ENCODE measurements around the gene SERPINB7.

Gene SERPINB7

DNA sequence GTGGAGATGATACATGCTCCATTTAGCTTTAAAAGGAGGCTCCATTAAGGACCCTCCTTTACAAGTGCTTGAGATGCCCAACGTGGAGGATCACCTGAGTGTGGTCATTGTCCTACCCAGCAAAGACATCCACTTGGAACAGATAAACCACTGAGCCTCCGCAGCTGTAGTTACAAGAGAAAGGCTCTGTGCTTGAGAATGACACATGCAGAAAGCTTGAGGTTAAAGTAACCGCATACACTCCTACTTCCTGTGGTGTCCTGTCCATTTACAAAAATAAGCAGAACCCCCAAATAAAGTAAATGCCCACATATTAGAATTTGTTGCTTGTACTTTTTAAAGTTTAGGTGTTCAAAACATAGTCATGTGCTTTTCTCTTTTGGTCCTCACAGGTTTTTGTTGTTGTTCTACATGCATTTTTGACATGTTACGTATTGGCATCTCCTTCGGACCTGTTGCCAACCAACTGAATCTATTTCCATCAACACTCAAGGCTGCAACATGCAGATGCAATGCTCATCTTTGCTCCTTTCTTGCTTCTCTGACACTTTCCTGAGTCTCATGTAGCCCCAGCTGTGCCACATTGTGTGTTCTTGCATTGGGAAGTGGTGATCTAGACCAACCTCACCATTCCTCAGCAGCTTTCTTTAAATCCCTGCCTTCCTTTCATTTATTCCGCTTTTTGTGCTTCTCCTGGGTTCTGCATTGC lies 56.0 kb downstream of the SERPINB7 start:
- no peak overlapping the region for H3K9ac ChIP-seq (ENCODE audit: low read length)
- no peak overlapping the region for H4K12ac ChIP-seq (ENCODE audit: low read depth, low read length)
- no peak overlapping the region for H2AK5ac ChIP-seq (ENCODE audit: low read length)
- no peaks in the 10 kb centered on the region for H3K4me1 ChIP-seq (ENCODE audit: control insufficient read depth in 1 of 2, insufficient read depth in 2 of 2, low read length in 2 of 2)
- no peaks in the 10 kb centered on the region for H3K27me3 ChIP-seq (ENCODE audit: insufficient read depth, low read length)
- H3K18ac ChIP-seq (ENCODE audit: low read length), result no peak overlapping the region
- H4K8ac ChIP-seq (ENCODE audit: low read depth, low read length), result no peak overlapping the region
- no peak overlapping the region for H3K4ac ChIP-seq (ENCODE audit: low read depth, low read length)
- H3K9me3 ChIP-seq (ENCODE audit: insufficient read depth, low read depth, low read length), result no peaks in the 10 kb centered on the region
- no peak overlapping the region for H2BK12ac ChIP-seq (ENCODE audit: low read length)
- H2BK5ac ChIP-seq (ENCODE audit: low read depth, low read length, poor library complexity), result no peak overlapping the region
- H3K14ac ChIP-seq (ENCODE audit: low read length), result no peak overlapping the region
- no peak overlapping the region for H3K4me3 ChIP-seq (ENCODE audit: low read depth, low read length)
- H2AFZ ChIP-seq (ENCODE audit: insufficient read depth, low read length, poor library complexity), result no peak overlapping the region
- WGBS (ENCODE audit: extremely low coverage, insufficient coverage, insufficient read length), result no CpG with 5 or more reads among the region's 6 CpGs
- no peak overlapping the region for H3K27ac ChIP-seq (ENCODE audit: low read depth, low read length)
- no peak overlapping the region for H2BK120ac ChIP-seq (ENCODE audit: insufficient read depth, low read length, poor library complexity)
- H3K23ac ChIP-seq (ENCODE audit: low read length), result no peak overlapping the region
- H3K79me1 ChIP-seq (ENCODE audit: low read length), result no peaks in the 10 kb centered on the region
- no peak overlapping the region for H3K4me2 ChIP-seq (ENCODE audit: low read length)
- no peaks in the 10 kb centered on the region for H3K79me2 ChIP-seq (ENCODE audit: control insufficient read depth, insufficient read depth, low read length, poor library complexity)
- H3K36me3 ChIP-seq (ENCODE audit: control insufficient read depth in 1 of 2, insufficient read depth in 2 of 2, low read length in 2 of 2), result no peaks in the 10 kb centered on the region
- DNase-seq, result peak in 1 of 2 donors; percentile 21
- no peak overlapping the region for H4K91ac ChIP-seq (ENCODE audit: low read depth, low read length)

DNA sequence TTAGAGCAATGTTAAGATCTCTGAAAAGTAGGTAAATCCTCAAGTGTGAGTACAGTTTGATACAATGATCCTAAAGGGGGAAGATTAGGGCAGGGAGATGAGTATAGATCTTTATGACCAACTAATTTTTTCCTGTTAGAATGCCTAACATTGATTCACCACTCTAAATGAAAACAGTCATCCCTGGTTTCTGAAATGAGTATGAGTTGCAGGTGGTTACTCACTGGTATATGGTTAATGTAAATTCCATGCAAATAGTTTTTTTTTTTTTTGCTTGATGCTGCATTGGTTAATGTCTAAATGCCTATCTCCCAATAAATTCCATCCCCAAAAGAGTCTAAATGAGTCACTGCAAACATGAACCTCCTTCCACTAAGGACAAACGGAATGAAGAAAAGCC lies 57.3 kb downstream of the SERPINB7 start:
- H3K4me3 ChIP-seq (ENCODE audit: low read depth, low read length), result no peak overlapping the region
- H3K27ac ChIP-seq (ENCODE audit: low read depth, low read length), result no peak overlapping the region
- no peak overlapping the region for H3K9ac ChIP-seq (ENCODE audit: low read length)
- no peak overlapping the region for H4K91ac ChIP-seq (ENCODE audit: low read depth, low read length)
- peak in 1 of 2 donors; percentile 13 for DNase-seq
- H2BK120ac ChIP-seq (ENCODE audit: insufficient read depth, low read length, poor library complexity), result no peak overlapping the region
- no peak overlapping the region for H3K14ac ChIP-seq (ENCODE audit: low read length)
- H2AK5ac ChIP-seq (ENCODE audit: low read length), result no peak overlapping the region
- no peak overlapping the region for H3K23ac ChIP-seq (ENCODE audit: low read length)
- no CpG with 5 or more reads among the region's 1 CpG for WGBS (ENCODE audit: extremely low coverage, insufficient coverage, insufficient read length)
- no peaks in the 10 kb centered on the region for H3K79me1 ChIP-seq (ENCODE audit: low read length)
- H3K18ac ChIP-seq (ENCODE audit: low read length), result no peak overlapping the region
- no peak overlapping the region for H3K4me2 ChIP-seq (ENCODE audit: low read length)
- H2BK12ac ChIP-seq (ENCODE audit: low read length), result no peak overlapping the region
- H3K4ac ChIP-seq (ENCODE audit: low read depth, low read length), result no peak overlapping the region
- H3K36me3 ChIP-seq (ENCODE audit: control insufficient read depth in 1 of 2, insufficient read depth in 2 of 2, low read length in 2 of 2), result no peaks in the 10 kb centered on the region
- H3K79me2 ChIP-seq (ENCODE audit: control insufficient read depth, insufficient read depth, low read length, poor library complexity), result no peaks in the 10 kb centered on the region
- H2BK5ac ChIP-seq (ENCODE audit: low read depth, low read length, poor library complexity), result no peak overlapping the region
- no peak overlapping the region for H4K12ac ChIP-seq (ENCODE audit: low read depth, low read length)
- no peak overlapping the region for H4K8ac ChIP-seq (ENCODE audit: low read depth, low read length)
- H3K9me3 ChIP-seq (ENCODE audit: insufficient read depth, low read depth, low read length), result no peaks in the 10 kb centered on the region
- no peaks in the 10 kb centered on the region for H3K4me1 ChIP-seq (ENCODE audit: control insufficient read depth in 1 of 2, insufficient read depth in 2 of 2, low read length in 2 of 2)
- H3K27me3 ChIP-seq (ENCODE audit: insufficient read depth, low read length), result no peaks in the 10 kb centered on the region
- no peak overlapping the region for H2AFZ ChIP-seq (ENCODE audit: insufficient read depth, low read length, poor library complexity)

- H2BK12ac ChIP-seq (ENCODE audit: low read length), result no peak overlapping the region
- H4K91ac ChIP-seq (ENCODE audit: low read depth, low read length), result no peak overlapping the region
- H4K8ac ChIP-seq (ENCODE audit: low read depth, low read length), result no peak overlapping the region
- no CpG with 5 or more reads among the region's 4 CpGs for WGBS (ENCODE audit: extremely low coverage, insufficient coverage, insufficient read length)
- no peaks in the 10 kb centered on the region for H3K9me3 ChIP-seq (ENCODE audit: insufficient read depth, low read depth, low read length)
- H3K4me2 ChIP-seq (ENCODE audit: low read length), result no peak overlapping the region
- no peaks in the 10 kb centered on the region for H3K79me2 ChIP-seq (ENCODE audit: control insufficient read depth, insufficient read depth, low read length, poor library complexity)
- H3K27me3 ChIP-seq (ENCODE audit: insufficient read depth, low read length), result no peaks in the 10 kb centered on the region
- no peak overlapping the region for H3K4me3 ChIP-seq (ENCODE audit: low read depth, low read length)
- H2BK120ac ChIP-seq (ENCODE audit: insufficient read depth, low read length, poor library complexity), result no peak overlapping the region
- H2BK5ac ChIP-seq (ENCODE audit: low read depth, low read length, poor library complexity), result no peak overlapping the region
- H3K23ac ChIP-seq (ENCODE audit: low read length), result no peak overlapping the region
- H3K4me1 ChIP-seq (ENCODE audit: control insufficient read depth in 1 of 2, insufficient read depth in 2 of 2, low read length in 2 of 2), result no peaks in the 10 kb centered on the region
- no peak overlapping the region for H3K9ac ChIP-seq (ENCODE audit: low read length)
- no peak overlapping the region for H3K4ac ChIP-seq (ENCODE audit: low read depth, low read length)
- no peak overlapping the region for H4K12ac ChIP-seq (ENCODE audit: low read depth, low read length)
- no peak overlapping the region for H3K27ac ChIP-seq (ENCODE audit: low read depth, low read length)
- H3K79me1 ChIP-seq (ENCODE audit: low read length), result no peaks in the 10 kb centered on the region
- H3K14ac ChIP-seq (ENCODE audit: low read length), result no peak overlapping the region
- no peak for DNase-seq
- H2AK5ac ChIP-seq (ENCODE audit: low read length), result no peak overlapping the region
- no peak overlapping the region for H2AFZ ChIP-seq (ENCODE audit: insufficient read depth, low read length, poor library complexity)
- H3K18ac ChIP-seq (ENCODE audit: low read length), result no peak overlapping the region
- no peaks in the 10 kb centered on the region for H3K36me3 ChIP-seq (ENCODE audit: control insufficient read depth in 1 of 2, insufficient read depth in 2 of 2, low read length in 2 of 2)
These were observed 59.4 kb downstream of the SERPINB7 start for GRCh38 chr18:63834471-63835113.

DNA sequence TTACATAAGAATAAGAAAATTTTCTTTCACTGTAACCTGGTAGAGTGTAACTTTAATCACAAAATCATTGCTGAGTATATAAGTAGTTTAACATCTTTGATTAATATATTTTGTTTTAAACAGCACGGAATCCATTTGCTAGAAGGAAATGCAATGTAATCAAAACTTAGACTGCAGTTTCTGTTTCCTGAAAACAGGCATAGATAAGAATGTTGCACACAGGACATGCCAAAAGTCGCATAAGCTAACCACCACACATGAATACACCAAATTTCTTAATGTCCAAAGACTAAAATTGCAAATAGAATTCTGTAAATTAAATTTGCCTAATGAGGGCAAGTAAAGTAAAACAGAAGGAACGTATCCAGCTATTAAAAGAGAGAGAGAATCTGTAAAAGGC lies 61.2 kb downstream of the SERPINB7 start:
- no peaks in the 10 kb centered on the region for H3K36me3 ChIP-seq (ENCODE audit: control insufficient read depth in 1 of 2, insufficient read depth in 2 of 2, low read length in 2 of 2)
- no peaks in the 10 kb centered on the region for H3K79me2 ChIP-seq (ENCODE audit: control insufficient read depth, insufficient read depth, low read length, poor library complexity)
- no peaks in the 10 kb centered on the region for H3K79me1 ChIP-seq (ENCODE audit: low read length)
- no peak overlapping the region for H4K91ac ChIP-seq (ENCODE audit: low read depth, low read length)
- no peak overlapping the region for H2BK120ac ChIP-seq (ENCODE audit: insufficient read depth, low read length, poor library complexity)
- H4K12ac ChIP-seq (ENCODE audit: low read depth, low read length), result no peak overlapping the region
- H3K4me3 ChIP-seq (ENCODE audit: low read depth, low read length), result no peak overlapping the region
- H3K4ac ChIP-seq (ENCODE audit: low read depth, low read length), result no peak overlapping the region
- H3K4me2 ChIP-seq (ENCODE audit: low read length), result no peak overlapping the region
- no peak overlapping the region for H2BK5ac ChIP-seq (ENCODE audit: low read depth, low read length, poor library complexity)
- DNase-seq, result no peak
- no peak overlapping the region for H2AK5ac ChIP-seq (ENCODE audit: low read length)
- no peaks in the 10 kb centered on the region for H3K9me3 ChIP-seq (ENCODE audit: insufficient read depth, low read depth, low read length)
- H3K9ac ChIP-seq (ENCODE audit: low read length), result no peak overlapping the region
- H3K23ac ChIP-seq (ENCODE audit: low read length), result no peak overlapping the region
- H2AFZ ChIP-seq (ENCODE audit: insufficient read depth, low read length, poor library complexity), result no peak overlapping the region
- no peak overlapping the region for H3K14ac ChIP-seq (ENCODE audit: low read length)
- no peak overlapping the region for H3K18ac ChIP-seq (ENCODE audit: low read length)
- no peaks in the 10 kb centered on the region for H3K27me3 ChIP-seq (ENCODE audit: insufficient read depth, low read length)
- no peaks in the 10 kb centered on the region for H3K4me1 ChIP-seq (ENCODE audit: control insufficient read depth in 1 of 2, insufficient read depth in 2 of 2, low read length in 2 of 2)
- no CpG with 5 or more reads among the region's 3 CpGs for WGBS (ENCODE audit: extremely low coverage, insufficient coverage, insufficient read length)
- H2BK12ac ChIP-seq (ENCODE audit: low read length), result no peak overlapping the region
- H4K8ac ChIP-seq (ENCODE audit: low read depth, low read length), result no peak overlapping the region
- no peak overlapping the region for H3K27ac ChIP-seq (ENCODE audit: low read depth, low read length)

Data from trophoblast cell (in vitro differentiated cells and primary cell).